ENCODE results near the gene PHACTR4.

DNA sequence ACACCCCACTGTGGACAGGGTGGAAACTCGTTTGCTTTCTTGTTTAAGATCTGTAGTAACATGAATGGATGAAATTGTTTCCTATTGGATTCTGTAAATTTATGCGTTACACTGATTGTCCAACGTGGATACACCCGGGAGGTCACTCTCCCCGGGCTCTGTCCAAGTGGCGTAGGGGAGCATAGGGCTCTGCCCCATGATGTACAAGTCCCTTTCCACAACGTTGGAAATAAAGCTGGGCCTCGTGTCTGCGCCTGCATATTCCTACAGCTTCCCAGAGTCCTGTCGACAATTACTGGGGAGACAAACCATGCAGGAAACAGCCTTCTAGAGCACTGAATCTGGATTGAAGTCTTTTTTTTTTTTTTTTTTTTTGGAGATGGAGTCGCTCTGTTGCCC is 137.7 kb downstream of the PHACTR4 start:
- TF ChIP-seq EP300 (IDR thresholded peaks at IDR 0.05) (no peak), POLR2A (IDR thresholded peaks at IDR 0.05) (no peak)
- TF ChIP-seq, protein P1, sequence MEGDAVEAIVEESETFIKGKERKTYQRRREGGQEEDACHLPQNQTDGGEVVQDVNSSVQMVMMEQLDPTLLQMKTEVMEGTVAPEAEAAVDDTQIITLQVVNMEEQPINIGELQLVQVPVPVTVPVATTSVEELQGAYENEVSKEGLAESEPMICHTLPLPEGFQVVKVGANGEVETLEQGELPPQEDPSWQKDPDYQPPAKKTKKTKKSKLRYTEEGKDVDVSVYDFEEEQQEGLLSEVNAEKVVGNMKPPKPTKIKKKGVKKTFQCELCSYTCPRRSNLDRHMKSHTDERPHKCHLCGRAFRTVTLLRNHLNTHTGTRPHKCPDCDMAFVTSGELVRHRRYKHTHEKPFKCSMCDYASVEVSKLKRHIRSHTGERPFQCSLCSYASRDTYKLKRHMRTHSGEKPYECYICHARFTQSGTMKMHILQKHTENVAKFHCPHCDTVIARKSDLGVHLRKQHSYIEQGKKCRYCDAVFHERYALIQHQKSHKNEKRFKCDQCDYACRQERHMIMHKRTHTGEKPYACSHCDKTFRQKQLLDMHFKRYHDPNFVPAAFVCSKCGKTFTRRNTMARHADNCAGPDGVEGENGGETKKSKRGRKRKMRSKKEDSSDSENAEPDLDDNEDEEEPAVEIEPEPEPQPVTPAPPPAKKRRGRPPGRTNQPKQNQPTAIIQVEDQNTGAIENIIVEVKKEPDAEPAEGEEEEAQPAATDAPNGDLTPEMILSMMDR (IDR thresholded peaks at IDR 0.05), result no peak

Data from sigmoid colon (tissue), 4 donors.